Nephron (organoid): Measurements from ENCODE around the gene GPR152.

ENCODE experiments used
- H3K27ac Mint-ChIP-seq, 3 experiments: 2 replicates each; pipeline ENCODE4 v1.8.0; 2020; ENCODE audit warnings: mixed read lengths in 3 of 3, mild to moderate bottlenecking in 2 of 3, moderate library complexity in 1 of 3
- H3K27me3 Mint-ChIP-seq: 2 replicates; pipeline ENCODE4 v1.8.0; 2021; ENCODE audit warnings: low read depth, mild to moderate bottlenecking, moderate library complexity, mixed read lengths
- H3K36me3 Mint-ChIP-seq: 2 replicates; pipeline ENCODE4 v1.8.0; 2020; ENCODE audit warnings: low read depth, mixed read lengths
- H3K4me1 Mint-ChIP-seq: 2 replicates; pipeline ENCODE4 v1.8.0; 2020; ENCODE audit warnings: mixed read lengths
- H3K4me3 Mint-ChIP-seq, 3 experiments: 2 replicates each; pipeline ENCODE4 v1.8.0; 2020; ENCODE audit warnings: mild to moderate bottlenecking in 3 of 3, mixed read lengths in 3 of 3, moderate library complexity in 2 of 3
- H3K9me3 Mint-ChIP-seq: 2 replicates; pipeline ENCODE4 v1.8.0; 2020; ENCODE audit warnings: mixed read lengths
- TF ChIP-seq, protein P1 (sequence below), 3 experiments: fragments of 200-600 bp; sonication (generic); IDR thresholded peaks; one replicate each; pipeline ENCODE4 v1.5.0; 2021; ENCODE audit warnings: antibody characterized with exemption in 3 of 3; ENCODE audit not compliant: unreplicated experiment in 3 of 3

GPR152 gene

DNA sequence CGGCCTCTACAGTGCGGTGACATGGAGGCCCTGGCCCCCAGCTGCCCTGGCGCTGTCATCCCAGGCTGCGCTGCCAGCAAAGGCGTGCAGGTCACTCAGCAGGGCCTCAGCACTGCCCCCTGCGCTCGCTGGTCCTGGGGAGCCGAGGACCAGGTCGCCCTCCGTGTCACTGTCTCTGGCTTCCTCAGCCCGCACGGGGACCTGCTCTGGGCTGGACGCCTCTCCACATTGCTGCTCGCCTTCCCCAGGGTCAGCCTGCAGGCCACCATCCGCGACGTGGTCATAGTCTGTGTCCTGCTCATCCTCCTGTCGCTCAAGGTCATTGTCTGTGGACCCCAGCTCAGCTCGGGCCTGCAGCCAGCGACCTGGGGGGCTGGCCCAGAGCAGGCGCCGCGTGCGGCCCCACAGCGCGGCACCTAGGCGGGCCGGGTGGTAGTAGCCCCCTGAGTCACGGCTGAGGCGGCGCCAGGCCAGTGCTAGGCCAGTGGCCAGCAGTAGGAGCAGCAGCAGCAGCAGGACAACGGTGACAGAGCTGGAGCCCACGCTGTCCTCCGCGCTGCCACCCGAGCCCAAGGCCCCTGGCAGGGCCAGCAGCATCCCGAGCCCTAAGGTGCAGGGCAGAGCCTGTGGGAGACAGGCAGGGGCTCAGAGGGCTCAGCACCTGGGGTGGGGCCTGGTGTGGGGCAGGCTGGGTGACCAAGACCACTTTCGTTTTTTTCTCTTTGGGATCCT lies 16.6 kb downstream of the GPR152 start:
- Mint-ChIP-seq H3K27ac (no peak overlapping the region), H3K9me3 (no peaks in the 10 kb centered on the region), H3K4me1 (peaks cover 5% of the 10 kb centered on the region), H3K36me3 (peaks cover 15% of the 10 kb centered on the region), H3K4me3 (no peak overlapping the region), H3K27me3 (no peaks in the 10 kb centered on the region)
- TF ChIP-seq, protein P1, sequence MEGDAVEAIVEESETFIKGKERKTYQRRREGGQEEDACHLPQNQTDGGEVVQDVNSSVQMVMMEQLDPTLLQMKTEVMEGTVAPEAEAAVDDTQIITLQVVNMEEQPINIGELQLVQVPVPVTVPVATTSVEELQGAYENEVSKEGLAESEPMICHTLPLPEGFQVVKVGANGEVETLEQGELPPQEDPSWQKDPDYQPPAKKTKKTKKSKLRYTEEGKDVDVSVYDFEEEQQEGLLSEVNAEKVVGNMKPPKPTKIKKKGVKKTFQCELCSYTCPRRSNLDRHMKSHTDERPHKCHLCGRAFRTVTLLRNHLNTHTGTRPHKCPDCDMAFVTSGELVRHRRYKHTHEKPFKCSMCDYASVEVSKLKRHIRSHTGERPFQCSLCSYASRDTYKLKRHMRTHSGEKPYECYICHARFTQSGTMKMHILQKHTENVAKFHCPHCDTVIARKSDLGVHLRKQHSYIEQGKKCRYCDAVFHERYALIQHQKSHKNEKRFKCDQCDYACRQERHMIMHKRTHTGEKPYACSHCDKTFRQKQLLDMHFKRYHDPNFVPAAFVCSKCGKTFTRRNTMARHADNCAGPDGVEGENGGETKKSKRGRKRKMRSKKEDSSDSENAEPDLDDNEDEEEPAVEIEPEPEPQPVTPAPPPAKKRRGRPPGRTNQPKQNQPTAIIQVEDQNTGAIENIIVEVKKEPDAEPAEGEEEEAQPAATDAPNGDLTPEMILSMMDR (IDR thresholded peaks at IDR 0.05; ENCODE audit: unreplicated experiment in 3 of 3) = no peak

DNA sequence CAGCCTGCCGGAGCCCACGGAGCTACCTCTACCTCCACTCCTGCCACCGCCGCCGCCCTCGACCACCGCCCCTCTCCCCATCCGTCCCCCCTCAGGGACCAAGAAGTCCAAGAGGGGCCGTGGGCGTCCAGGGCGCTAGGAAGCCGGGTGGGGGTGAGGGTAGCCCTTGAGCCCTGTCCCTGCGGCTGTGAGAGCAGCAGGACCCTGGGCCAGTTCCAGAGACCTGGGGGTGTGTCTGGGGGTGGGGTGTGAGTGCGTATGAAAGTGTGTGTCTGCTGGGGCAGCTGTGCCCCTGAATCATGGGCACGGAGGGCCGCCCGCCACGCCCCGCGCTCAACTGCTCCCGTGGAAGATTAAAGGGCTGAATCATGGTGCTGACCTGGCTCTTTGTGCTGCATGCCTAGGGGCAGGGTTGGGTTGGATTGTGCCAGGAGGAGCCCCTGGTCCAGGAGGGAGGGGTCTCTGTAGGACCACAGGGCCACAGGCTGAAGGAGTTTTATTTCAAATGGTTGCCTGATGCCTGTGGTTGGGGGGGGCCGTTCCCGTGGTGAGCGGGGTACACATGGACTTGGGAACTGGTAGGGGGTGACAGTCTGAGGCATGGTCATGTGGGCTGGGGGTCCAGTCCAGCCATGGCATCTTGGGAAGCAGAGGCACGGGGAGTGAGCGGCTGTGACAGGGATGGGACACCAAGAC lies 17.4 kb downstream of the GPR152 start:
- TF ChIP-seq, protein P1 (IDR thresholded peaks at IDR 0.05; ENCODE audit: unreplicated experiment in 3 of 3) = no peak
- peaks cover 5% of the 10 kb centered on the region for H3K4me1 Mint-ChIP-seq
- peaks cover 15% of the 10 kb centered on the region for H3K36me3 Mint-ChIP-seq
- H3K27ac Mint-ChIP-seq = no peak overlapping the region
- H3K27me3 Mint-ChIP-seq = no peaks in the 10 kb centered on the region
- no peaks in the 10 kb centered on the region for H3K9me3 Mint-ChIP-seq
- no peak overlapping the region for H3K4me3 Mint-ChIP-seq

DNA sequence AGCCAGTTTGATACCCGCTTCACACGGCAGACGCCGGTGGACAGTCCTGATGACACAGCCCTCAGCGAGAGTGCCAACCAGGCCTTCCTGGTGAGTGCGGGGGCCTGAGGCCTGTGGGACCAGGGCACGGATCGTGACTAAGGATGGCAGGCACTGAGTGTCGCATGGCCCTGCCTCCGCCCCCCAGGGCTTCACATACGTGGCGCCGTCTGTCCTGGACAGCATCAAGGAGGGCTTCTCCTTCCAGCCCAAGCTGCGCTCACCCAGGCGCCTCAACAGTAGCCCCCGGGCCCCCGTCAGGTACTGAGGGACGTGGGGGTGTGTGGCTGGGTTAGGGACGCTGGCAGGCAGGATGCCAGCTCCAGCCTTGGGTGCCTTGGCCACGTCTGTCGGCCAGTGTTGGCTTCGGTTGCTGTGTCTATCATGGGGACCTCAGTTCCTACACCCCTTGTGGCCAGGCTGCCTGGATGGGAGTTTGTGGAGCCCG lies 18.1 kb downstream of the GPR152 start:
- Mint-ChIP-seq H3K4me3 (no peak overlapping the region), H3K27ac (no peak overlapping the region), H3K4me1 (peaks cover 5% of the 10 kb centered on the region), H3K36me3 (peaks cover 15% of the 10 kb centered on the region), H3K9me3 (no peaks in the 10 kb centered on the region), H3K27me3 (no peaks in the 10 kb centered on the region)
- TF ChIP-seq, protein P1 (IDR thresholded peaks at IDR 0.05; ENCODE audit: unreplicated experiment in 3 of 3) = no peak

DNA sequence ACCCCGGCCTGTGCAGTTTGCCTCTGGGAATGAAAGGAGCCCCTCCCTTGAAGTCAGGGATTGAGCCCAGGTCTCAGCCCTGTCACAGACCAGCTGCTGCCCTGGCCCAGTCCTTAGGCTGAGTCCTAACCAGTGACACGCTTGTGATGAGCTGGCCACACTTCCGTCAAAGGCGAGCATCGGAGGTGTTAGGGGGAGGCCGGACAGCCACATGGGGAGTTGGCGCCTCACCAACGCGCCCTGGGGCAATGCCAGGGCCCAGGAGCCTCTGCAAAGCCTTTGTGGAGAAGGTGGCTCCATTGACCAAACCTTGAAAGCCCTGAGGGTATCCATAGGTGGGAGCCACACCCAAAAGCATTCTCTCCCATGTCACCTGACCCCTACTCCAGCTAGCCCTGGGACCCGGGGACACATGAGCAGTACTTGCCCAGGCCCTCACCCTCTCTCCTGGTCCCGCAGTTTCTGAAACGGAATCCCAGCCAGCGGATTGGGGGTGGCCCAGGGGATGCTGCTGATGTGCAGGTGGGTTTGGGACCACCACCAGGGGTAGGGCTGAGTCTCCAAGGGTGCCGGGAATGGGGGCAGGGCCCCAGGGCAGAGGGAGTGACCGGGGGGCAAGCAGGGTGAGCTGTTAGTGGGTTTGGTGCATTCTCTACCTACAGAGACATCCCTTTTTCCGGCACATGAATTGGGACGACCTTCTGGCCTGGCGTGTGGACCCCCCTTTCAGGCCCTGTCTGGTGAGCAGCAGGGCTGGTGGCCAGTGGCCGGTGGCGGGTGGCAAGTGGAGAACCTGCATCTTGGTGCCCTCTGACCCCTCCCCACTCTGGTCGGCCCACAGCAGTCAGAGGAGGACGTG lies 18.8 kb downstream of the GPR152 start:
- H3K27me3 Mint-ChIP-seq = no peaks in the 10 kb centered on the region
- peaks cover 5% of the 10 kb centered on the region for H3K4me1 Mint-ChIP-seq
- no peak overlapping the region for H3K4me3 Mint-ChIP-seq
- H3K27ac Mint-ChIP-seq = no peak overlapping the region
- H3K36me3 Mint-ChIP-seq = peaks cover 15% of the 10 kb centered on the region
- H3K9me3 Mint-ChIP-seq = no peaks in the 10 kb centered on the region
- TF ChIP-seq, protein P1 (IDR thresholded peaks at IDR 0.05; ENCODE audit: unreplicated experiment in 3 of 3) = no peak

DNA sequence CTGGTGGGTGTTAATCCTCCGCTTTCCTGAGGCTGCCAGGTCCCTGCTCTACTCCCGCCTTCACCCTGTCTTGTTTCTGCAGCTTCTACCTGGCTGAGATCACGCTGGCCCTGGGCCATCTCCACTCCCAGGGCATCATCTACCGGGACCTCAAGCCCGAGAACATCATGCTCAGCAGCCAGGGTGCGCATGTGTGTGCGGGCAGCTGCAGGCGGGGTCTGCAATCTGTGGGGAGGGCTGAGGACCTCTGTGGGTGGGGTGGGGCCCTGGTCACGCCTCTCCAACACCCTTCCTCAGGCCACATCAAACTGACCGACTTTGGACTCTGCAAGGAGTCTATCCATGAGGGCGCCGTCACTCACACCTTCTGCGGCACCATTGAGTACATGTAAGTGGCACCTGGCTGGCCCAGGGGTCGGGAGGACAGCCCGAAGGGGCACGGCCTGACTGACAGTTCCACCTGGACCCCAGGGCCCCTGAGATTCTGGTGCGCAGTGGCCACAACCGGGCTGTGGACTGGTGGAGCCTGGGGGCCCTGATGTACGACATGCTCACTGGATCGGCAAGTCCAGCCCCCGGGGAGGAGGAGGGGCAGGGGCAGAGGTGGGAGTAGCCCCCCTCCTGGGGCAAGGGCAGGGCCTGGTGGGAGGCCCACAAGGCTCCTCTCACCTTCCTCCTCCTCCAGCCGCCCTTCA lies 19.7 kb downstream of the GPR152 start:
- H3K27ac Mint-ChIP-seq = no peak overlapping the region
- H3K4me3 Mint-ChIP-seq = no peak overlapping the region
- no peaks in the 10 kb centered on the region for H3K9me3 Mint-ChIP-seq
- peaks cover 15% of the 10 kb centered on the region for H3K36me3 Mint-ChIP-seq
- TF ChIP-seq, protein P1 (IDR thresholded peaks at IDR 0.05; ENCODE audit: unreplicated experiment in 3 of 3) = no peak
- peaks cover 10% of the 10 kb centered on the region for H3K4me1 Mint-ChIP-seq
- H3K27me3 Mint-ChIP-seq = no peaks in the 10 kb centered on the region
